GM12874 (cell line): ENCODE measurements around the gene OR8J3.

Experiments
- CTCF ChIP-seq: IDR thresholded peaks from 2 replicates; pipeline ENCODE4 v1.5.1; 2011; ENCODE audit warnings: low read depth, mild to moderate bottlenecking, control low read depth, low read length, moderate library complexity; ENCODE audit not compliant: insufficient read depth

Gene OR8J3

GRCh38 chr11:56140151-56140661 is at the start of gene OR8J3:
Gene OR8J3 (minus strand): TSS chr11:56140201. CDS start chr11:56137718, 2,483 bp downstream.
- TF ChIP-seq CTCF: no peak

- TF ChIP-seq CTCF: no peak
These were observed 48.6 kb upstream of the OR8J3 start for GRCh38 chr11:56188602-56189001.

- no peak for TF ChIP-seq CTCF
These were observed 43.5 kb upstream of the OR8J3 start for GRCh38 chr11:56183459-56183858.

GRCh38 chr11:56176318-56176717 is 36.3 kb upstream of the OR8J3 start, which contains the start of gene OR5J2:
Gene OR5J2 (plus strand): TSS chr11:56176618. CDS start chr11:56176618, 0 bp downstream.
- TF ChIP-seq CTCF: no peak

GRCh38 chr11:56172256-56172830 is 32.3 kb upstream of the OR8J3 start:
- TF ChIP-seq CTCF: no peak

GRCh38 chr11:56163804-56164203 is 23.8 kb upstream of the OR8J3 start:
- no peak for TF ChIP-seq CTCF

GRCh38 chr11:56160217-56160616 is 20.2 kb upstream of the OR8J3 start, which contains the start of gene OR8K5:
Gene OR8K5 (minus strand): TSS chr11:56160317. CDS start chr11:56160317, 0 bp downstream.
- TF ChIP-seq CTCF: no peak

GRCh38 chr11:56152333-56152732 is 12.3 kb upstream of the OR8J3 start:
- no peak for TF ChIP-seq CTCF
